Endothelial cell of umbilical vein (primary cell): ENCODE measurements around the gene KCNJ3. TPM values are rescaled to one million over a fixed set of nuclear protein-coding genes. Genes with fewer than 3 reads are reported as not detected.

Experiments used
- BruUV-seq: library from RNA; stranded (reverse); fragments of 400-500 nt; replicated peaks from 2 replicates; lab custom pipeline; 2021; lab: Mats Ljungman, UMichigan
- CTCF ChIA-PET: fragments of 300-600, 350-600 bp; sonication (Branson Sonifier 250); formaldehyde crosslinking; loops from one replicate; lab custom pipeline; 2021; ENCODE audit warnings: antibody characterized with exemption, inconsistent platforms; lab: Charles Lee
- POLR2A ChIA-PET: fragments of 300-600, 350-600 bp; sonication (Branson Sonifier 250); formaldehyde crosslinking; loops from one replicate; lab custom pipeline; 2021; ENCODE audit warnings: antibody characterized with exemption, inconsistent platforms; lab: Charles Lee
- DNase-seq: peaks from one replicate; pipeline ENCODE4 v3.0.0-alpha.2; 2011; ENCODE audit warnings: low read depth, low spot score
- FAIRE-seq: peaks from 2 replicates; lab custom pipeline; 2011; peaks lifted over from hg19 to GRCh38; lab: Jason Lieb, UNC
- H2AFZ ChIP-seq: 2 replicates; pipeline ENCODE4 v1.6.0; 2012; ENCODE audit warnings: low read depth, low read length, control low read depth, inconsistent platforms
- H3K27ac ChIP-seq: 2 replicates; pipeline ENCODE4 v1.5.1; 2011; ENCODE audit warnings: low read depth, mild to moderate bottlenecking, control low read depth, low read length, moderate library complexity; ENCODE audit not compliant: insufficient read depth
- H3K27me3 ChIP-seq, 2 experiments: 2 replicates each; pipeline versions ENCODE4 v1.6.0 to v1.6.1; 2011; ENCODE audit warnings: low read length in 2 of 2, mixed read lengths in 1 of 2; ENCODE audit not compliant: control insufficient read depth in 2 of 2, insufficient read depth in 2 of 2
- H3K36me3 ChIP-seq, 2 experiments: 2 replicates in 1 of 2; 3 replicates in 1 of 2; pipeline ENCODE4 v1.5.1; 2011; ENCODE audit warnings: low read length in 2 of 2, mild to moderate bottlenecking in 1 of 2, moderate library complexity in 1 of 2; ENCODE audit not compliant: control insufficient read depth in 2 of 2, insufficient read depth in 2 of 2; ENCODE audit errors: extremely low read depth in 1 of 2
- H3K4me1 ChIP-seq: 3 replicates; pipeline ENCODE4 v1.5.1; 2011; ENCODE audit warnings: mild to moderate bottlenecking, low read length; ENCODE audit not compliant: control insufficient read depth, insufficient read depth; ENCODE audit errors: extremely low read depth
- H3K4me2 ChIP-seq: 2 replicates; pipeline ENCODE4 v1.6.1; 2011; ENCODE audit warnings: low read length, control low read depth, mixed read lengths; ENCODE audit not compliant: insufficient read depth
- H3K4me3 ChIP-seq, 3 experiments: fragments of 200-600 bp in 1 of 3; sonication (generic), shearing (Covaris generic) in 1 of 3; replicated peaks in 1 of 3; 2 replicates each; pipeline ENCODE4 v1.5.1; 2011 to 2016; ENCODE audit warnings: control low read depth in 3 of 3, low read length in 3 of 3, mild to moderate bottlenecking in 2 of 3, inconsistent platforms in 1 of 3, low read depth in 1 of 3, moderate library complexity in 1 of 3; ENCODE audit not compliant: insufficient read depth in 1 of 3
- H3K79me2 ChIP-seq: 2 replicates; pipeline ENCODE4 v1.6.0; 2012; ENCODE audit warnings: low read length, inconsistent platforms; ENCODE audit not compliant: control insufficient read depth, insufficient read depth
- H3K9ac ChIP-seq: replicated peaks from 2 replicates; pipeline ENCODE3; 2011; ENCODE audit warnings: low read length, control low read depth; ENCODE audit not compliant: insufficient read depth; ENCODE audit errors: extremely low read depth
- H3K9me1 ChIP-seq: replicated peaks from 3 replicates; pipeline ENCODE4 v1.6.0; 2011; ENCODE audit warnings: mild to moderate bottlenecking, low read length; ENCODE audit not compliant: control insufficient read depth, insufficient read depth; ENCODE audit errors: extremely low read depth
- H3K9me3 ChIP-seq: replicated peaks from 2 replicates; pipeline ENCODE4 v1.5.1; 2012; ENCODE audit warnings: low read length, inconsistent platforms; ENCODE audit not compliant: control insufficient read depth, insufficient read depth
- H4K20me1 ChIP-seq: replicated peaks from 2 replicates; pipeline ENCODE3; 2011; ENCODE audit warnings: mild to moderate bottlenecking, low read length; ENCODE audit not compliant: control insufficient read depth, insufficient read depth; ENCODE audit errors: extremely low read depth
- EZH2 ChIP-seq: IDR thresholded peaks from 2 replicates; pipeline ENCODE4 v1.6.1; 2012; ENCODE audit warnings: borderline replicate concordance, low read depth, mild to moderate bottlenecking, moderate library complexity, low read length, inconsistent platforms; ENCODE audit not compliant: severe bottlenecking
- GATA2 ChIP-seq: IDR thresholded peaks from 2 replicates; pipeline ENCODE4 v1.7.0; 2011; ENCODE audit warnings: low read depth, mild to moderate bottlenecking, moderate library complexity, mixed read lengths, low read length; ENCODE audit not compliant: insufficient read length, insufficient read depth
- JUN ChIP-seq: IDR thresholded peaks from 2 replicates; pipeline ENCODE4 v1.6.1; 2011; ENCODE audit warnings: borderline replicate concordance, low read depth; ENCODE audit not compliant: insufficient read length, insufficient read depth
- MYC ChIP-seq: IDR thresholded peaks from one replicate; pipeline ENCODE4 v1.6.1; 2011; ENCODE audit warnings: mild to moderate bottlenecking, low read depth, low read length
- POLR2A ChIP-seq: IDR thresholded peaks from 2 replicates; pipeline ENCODE4 v1.6.1; 2012; ENCODE audit warnings: low read depth, mild to moderate bottlenecking, control low read depth, low read length
- POLR2AphosphoS5 ChIP-seq: IDR thresholded peaks from 2 replicates; pipeline ENCODE4 v1.6.1; 2012; ENCODE audit warnings: low read depth, mild to moderate bottlenecking, control low read depth, low read length, moderate library complexity; ENCODE audit not compliant: insufficient read depth
- dilution Hi-C: fragments of 300-500 bp; cut with MboI; formaldehyde crosslinking; loops from one replicate; pipeline ENCODE4 v1.15.0; 2019; ENCODE audit warnings: low sequenced_read_pairs; ENCODE audit not compliant: extremely low pct_ligation_motif_present
- intact Hi-C: fragments of 100-400 bp; cut with micrococcal nuclease; formaldehyde crosslinking; loops from one replicate; pipeline ENCODE4 v1.10.0; 2022
- polyA plus RNA-seq, 4 experiments: library from polyadenylated mRNA; depleted of rRNA in 3 of 4; stranded (reverse) in 3 of 4; unstranded in 1 of 4; fragments of >200 nt; gene quantifications; 2 replicates each; pipeline versions ENCODE4 v1.2.1 to v1.2.3, GENCODE V29; 2011 to 2012; ENCODE audit warnings: missing spikeins in 1 of 4
- total RNA-seq: library from RNA; stranded (reverse); gene quantifications from 2 replicates; pipeline ENCODE4 v1.2.3, GENCODE V29; 2021
- TF ChIP-seq, protein P1 (sequence below): IDR thresholded peaks from 2 replicates; pipeline ENCODE4 v1.6.1; 2011; ENCODE audit not compliant: insufficient read depth, insufficient read length

Gene KCNJ3
- total and polyA plus RNA-seq, 2 donors (not counting 3 experiments of a cell fraction or from before 2014, with no cell fraction given) = not detected

- Histone ChIP-seq H3K4me2 (no peak overlapping the region), H2AFZ (no peak overlapping the region), H3K27me3 (no peaks in the 10 kb centered on the region), H3K27ac (no peak overlapping the region), H4K20me1 (no peaks in the 10 kb centered on the region), H3K9ac (no peak overlapping the region), H3K9me3 (no peaks in the 10 kb centered on the region), H3K9me1 (no peaks in the 10 kb centered on the region), H3K79me2 (no peaks in the 10 kb centered on the region), H3K36me3 (no peaks in the 10 kb centered on the region), H3K4me3 (no peak overlapping the region), H3K4me1 (no peaks in the 10 kb centered on the region)
- no peak for TF ChIP-seq MYC
- no peak for TF ChIP-seq GATA2
- no peak for TF ChIP-seq JUN
- no peak for DNase-seq
- POLR2A ChIA-PET = no interaction called here
- no TSS peak for BruUV-seq
- intact Hi-C loops = no loop called here
- dilution Hi-C loops = no loop called here
- CTCF ChIA-PET = no interaction called here
- FAIRE-seq = no peak
These were observed 116.4 kb downstream of the KCNJ3 start for GRCh38 chr2:154814856-154815255.

- no peak overlapping the region for H3K9ac ChIP-seq
- CTCF ChIA-PET = no interaction called here
- no peaks in the 10 kb centered on the region for H3K9me3 ChIP-seq
- no peak for FAIRE-seq
- no peak overlapping the region for H2AFZ ChIP-seq
- no TSS peak for BruUV-seq
- no peak overlapping the region for H3K27ac ChIP-seq
- POLR2A ChIA-PET = no interaction called here
- H3K4me1 ChIP-seq = no peaks in the 10 kb centered on the region
- H3K79me2 ChIP-seq = no peaks in the 10 kb centered on the region
- no peaks in the 10 kb centered on the region for H3K36me3 ChIP-seq
- no peaks in the 10 kb centered on the region for H3K9me1 ChIP-seq
- intact Hi-C loops (no loop called here), dilution Hi-C loops (no loop called here)
- H3K4me3 ChIP-seq = no peak overlapping the region
- TF ChIP-seq GATA2 = no peak
- no peak for TF ChIP-seq POLR2A
- TF ChIP-seq MYC = no peak
- TF ChIP-seq POLR2AphosphoS5 = no peak
- no peak for TF ChIP-seq EZH2
- TF ChIP-seq, protein P1, sequence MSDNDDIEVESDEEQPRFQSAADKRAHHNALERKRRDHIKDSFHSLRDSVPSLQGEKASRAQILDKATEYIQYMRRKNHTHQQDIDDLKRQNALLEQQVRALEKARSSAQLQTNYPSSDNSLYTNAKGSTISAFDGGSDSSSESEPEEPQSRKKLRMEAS = no peak
- no peak for DNase-seq
- H3K4me2 ChIP-seq = no peak overlapping the region
- no peaks in the 10 kb centered on the region for H3K27me3 ChIP-seq
- H4K20me1 ChIP-seq = no peaks in the 10 kb centered on the region
These were observed 126.9 kb downstream of the KCNJ3 start for GRCh38 chr2:154825358-154825757.
